Limb (tissue), 2 donors: ENCODE measurements around the gene DCP1A.
"Not testable (repeated sequence)": the region's sequence is repeated elsewhere in the genome, so short reads cannot be mapped to it uniquely, and the experiment has no call there.

Source experiments
- DNase-seq, 2 donors: peaks; one replicate each; pipeline ENCODE4 v3.0.0-alpha.2; 2016; ENCODE audit errors: extremely low spot score in 2 of 2

DCP1A gene

GRCh38 chr3:53347261-53348064, at the start of gene DCP1A:
DCP1A (minus strand) TSS chr3:53347543; CDS start chr3:53347517, 26 bp downstream.
- peak; percentile 98 for DNase-seq

- no peak for DNase-seq
Observed at GRCh38 chr3:53384465-53385423, 37.4 kb upstream of the DCP1A start.

GRCh38 chr3:53382106-53382505, 34.8 kb upstream of the DCP1A start:
- no peak for DNase-seq

GRCh38 chr3:53380306-53380705, 33.0 kb upstream of the DCP1A start:
- DNase-seq = no peak

GRCh38 chr3:53379898-53380297, 32.6 kb upstream of the DCP1A start:
- DNase-seq = no peak

GRCh38 chr3:53377794-53378193, 30.5 kb upstream of the DCP1A start:
- DNase-seq = no peak

GRCh38 chr3:53376679-53377078, 29.3 kb upstream of the DCP1A start:
- DNase-seq = no peak

GRCh38 chr3:53375019-53375418, 27.7 kb upstream of the DCP1A start:
- peak; percentile 16 to 73 for DNase-seq

DNA sequence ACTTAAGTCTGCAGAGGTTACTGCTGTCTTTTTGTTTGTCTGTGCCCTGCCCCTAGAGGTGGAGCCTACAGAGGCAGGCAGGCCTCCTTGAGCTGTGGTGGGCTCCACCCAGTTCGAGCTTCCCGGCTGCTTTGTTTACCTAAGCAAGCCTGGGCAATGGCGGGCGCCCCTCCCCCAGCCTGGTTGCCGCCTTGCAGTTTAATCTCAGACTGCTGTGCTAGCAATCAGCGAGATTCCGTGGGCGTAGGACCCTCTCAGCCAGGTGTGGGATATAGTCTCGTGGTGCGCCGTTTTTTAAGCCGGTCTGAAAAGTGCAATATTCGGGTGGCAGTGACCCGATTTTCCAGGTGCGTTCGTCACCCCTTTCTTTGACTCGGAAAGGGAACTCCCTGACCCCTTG, 23.4 kb upstream of the DCP1A start:
- DNase-seq = not testable (repeated sequence)

DNA sequence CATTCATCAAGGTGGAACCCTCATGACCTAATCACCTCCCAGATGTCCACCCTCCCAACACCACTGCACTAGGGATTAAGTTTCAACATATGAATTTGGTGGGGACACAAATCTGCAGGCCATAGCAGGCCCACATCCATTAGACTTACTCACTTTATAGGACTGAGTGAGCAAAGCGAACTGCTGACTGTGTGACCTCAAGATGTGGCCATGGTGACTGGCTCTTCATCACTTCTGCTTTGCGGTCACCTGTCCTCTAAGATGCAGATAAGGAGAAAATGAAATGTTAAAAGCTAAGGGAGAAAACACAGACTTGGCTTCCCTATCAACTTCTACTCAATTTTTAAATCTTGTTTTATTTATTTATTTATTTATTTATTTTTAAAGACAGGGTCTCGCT, 14.5 kb upstream of the DCP1A start:
- no peak for DNase-seq

DNA sequence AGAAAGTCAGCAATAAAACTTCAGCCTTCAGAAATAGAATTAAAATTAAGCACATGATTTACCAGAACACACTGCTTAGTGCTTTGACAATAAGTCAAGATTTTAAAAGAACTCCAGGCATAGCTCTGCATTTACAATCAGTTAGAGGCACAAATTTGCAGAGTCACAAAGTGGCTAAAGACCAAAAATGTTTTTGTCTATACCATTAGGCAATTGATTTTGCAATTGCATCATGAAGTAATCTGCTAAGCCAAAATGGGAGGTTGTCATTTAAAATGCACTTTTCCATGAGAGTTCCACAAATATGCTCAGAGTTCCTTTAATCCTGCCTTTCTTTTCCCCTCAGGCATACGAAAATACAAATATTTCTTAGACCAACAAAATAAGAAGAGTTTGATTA, 10.1 kb upstream of the DCP1A start:
- no peak for DNase-seq

- no peak for DNase-seq
Observed at GRCh38 chr3:53354945-53355498, 7.7 kb upstream of the DCP1A start.

- no peak for DNase-seq
Observed at GRCh38 chr3:53353202-53353601, 5.9 kb upstream of the DCP1A start.

DNA sequence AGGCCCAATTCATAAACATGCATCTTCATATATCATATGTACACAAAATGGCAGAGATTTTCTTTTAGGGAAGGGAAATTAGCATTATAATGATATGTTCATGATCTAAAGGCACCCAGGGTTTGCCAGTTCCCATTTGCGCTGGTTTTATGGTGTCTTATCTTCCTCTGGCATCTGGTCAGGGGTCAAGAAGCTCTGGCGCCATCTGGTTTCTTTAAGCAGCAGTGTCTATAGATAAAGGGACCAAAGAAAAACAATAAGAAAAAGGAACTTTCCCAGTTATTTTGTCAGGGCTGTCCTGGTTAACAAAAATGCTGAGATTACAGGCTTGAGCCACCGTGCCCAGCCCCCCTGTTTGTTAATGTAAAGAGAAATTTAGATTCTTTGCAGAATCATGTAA, 3.3 kb upstream of the DCP1A start:
- DNase-seq = peak in 1 of 2 donors; percentile 7

- not testable (repeated sequence) for DNase-seq
Observed at GRCh38 chr3:53348118-53348517, 775 bp upstream of the DCP1A start.

DNA sequence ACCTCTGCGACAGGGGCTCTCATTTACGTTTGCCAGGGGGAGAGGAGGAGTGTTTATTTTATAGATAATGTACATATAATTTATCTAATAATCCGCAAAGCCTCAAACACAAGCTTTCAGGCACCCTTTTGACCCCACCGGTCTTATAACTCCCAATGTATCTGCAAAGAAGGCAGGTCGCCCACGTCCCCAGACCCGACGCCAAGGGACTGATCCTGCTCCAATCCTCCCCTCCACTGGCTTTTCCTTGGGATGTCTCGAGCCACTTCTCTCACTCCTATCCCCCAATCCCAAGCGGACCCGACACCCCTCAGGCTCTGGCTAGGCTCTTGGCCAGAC, 452 bp downstream of the DCP1A start:
- DNase-seq = no peak

- DNase-seq = peak; percentile 9 to 45
Observed at GRCh38 chr3:53346514-53346913, 829 bp downstream of the DCP1A start.

DNA sequence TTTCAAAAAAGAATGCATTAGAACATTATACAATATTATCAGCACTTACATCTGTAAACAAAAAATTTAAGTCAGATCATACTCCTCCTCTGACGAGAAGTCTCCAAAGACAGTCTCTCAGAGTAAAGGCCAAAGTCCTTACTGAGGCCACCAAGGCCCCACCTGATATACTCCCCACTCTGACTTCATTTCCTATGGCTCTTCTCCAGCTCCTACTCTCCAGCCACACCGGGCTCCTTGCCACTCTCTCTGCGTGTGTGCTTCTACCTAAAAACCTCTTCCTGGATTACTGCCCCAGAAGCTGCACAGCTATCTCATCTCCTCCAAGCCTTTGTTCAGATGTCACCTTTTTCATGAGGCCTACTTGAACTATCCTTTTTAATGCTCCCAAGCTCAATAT, 5.0 kb downstream of the DCP1A start:
- DNase-seq = no peak

- DNase-seq = no peak
Observed at GRCh38 chr3:53337167-53337940, 10.0 kb downstream of the DCP1A start.

DNA sequence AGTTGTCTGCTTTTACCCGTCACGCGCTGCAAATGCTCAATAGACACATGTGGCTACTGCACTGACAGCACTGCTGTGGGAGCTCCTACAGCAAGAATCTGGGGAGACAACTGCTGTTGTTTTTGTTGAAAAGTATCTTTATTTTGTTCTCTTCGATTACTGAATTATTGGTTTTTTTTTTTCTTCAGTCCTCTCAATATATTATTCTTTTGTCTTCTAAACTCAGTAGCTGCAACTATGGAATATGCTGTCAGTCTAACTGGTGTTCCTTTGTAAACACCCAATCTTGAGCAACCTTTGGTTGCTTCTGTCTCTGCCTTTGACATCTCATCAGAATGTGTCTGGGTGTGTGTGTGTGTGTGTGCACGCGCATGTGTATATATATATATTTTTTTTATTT, 12.6 kb downstream of the DCP1A start:
- no peak for DNase-seq

DNA sequence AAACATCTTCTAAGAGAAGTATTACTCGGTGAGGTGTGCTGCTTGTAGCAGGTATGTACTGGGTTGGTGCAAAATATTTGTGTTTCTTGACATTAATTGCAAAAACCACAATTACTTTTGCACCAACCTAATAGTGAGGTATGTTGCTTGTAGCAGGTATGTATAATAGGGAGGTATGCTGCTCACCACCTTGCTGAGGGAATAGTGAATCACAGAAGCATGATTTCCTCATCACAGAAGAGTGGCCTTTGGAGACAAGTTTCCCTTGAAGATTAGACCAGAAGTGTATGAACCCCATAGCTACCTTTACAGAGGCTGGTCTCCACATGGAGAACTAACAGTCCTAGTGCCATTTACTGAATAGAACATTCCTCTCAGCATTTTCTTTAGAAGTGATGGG, 15.5 kb downstream of the DCP1A start:
- DNase-seq = no peak
